T-cell (primary cell): ENCODE measurements around the gene CNTN5. TPM values are rescaled to one million over a fixed set of nuclear protein-coding genes. Genes with fewer than 3 reads are reported as not detected.

Experiments used
- ATAC-seq, 4 experiments: fragments of 200-7000 bp in 3 of 4; fragments of 150-1000 bp in 1 of 4; cut with Tn5 transposase; replicated peaks in 1 of 4; 1 replicate in 3 of 4; 2 replicates in 1 of 4; pipeline ENCODE4 v1.10.0; 2021; ENCODE audit warnings: moderate library complexity in 3 of 4, mild to moderate bottlenecking in 2 of 4, moderate number of reproducible peaks in 1 of 4
- CTCF ChIA-PET, 2 donors: fragments of 300-600 bp; sonication (Branson Sonifier 250); formaldehyde crosslinking; loops; one replicate each; lab custom pipeline; 2022; ENCODE audit warnings: antibody characterized with exemption in 2 of 2; lab: Charles Lee
- POLR2A ChIA-PET, 2 donors: fragments of 300-600 bp; sonication (Branson Sonifier 250); formaldehyde crosslinking; loops; one replicate each; lab custom pipeline; 2022; ENCODE audit warnings: antibody characterized with exemption in 2 of 2; lab: Charles Lee
- DNase-seq, 35 experiments: peaks; one replicate each; pipeline versions ENCODE4 v3.0.0 to v3.0.0-alpha.2; 2013 to 2023
- H3K27ac ChIP-seq: one replicate; pipeline ENCODE4 v1.5.1; 2013; ENCODE audit warnings: low read length
- H3K27me3 ChIP-seq, 2 experiments: replicated peaks in 1 of 2; 1 replicate in 1 of 2; 2 replicates in 1 of 2; pipeline versions ENCODE4 v1.6.1 to v1.7.0; 2013; ENCODE audit warnings: low read length in 1 of 2, mixed read lengths in 1 of 2; ENCODE audit not compliant: control insufficient read depth in 2 of 2, insufficient read depth in 2 of 2; ENCODE audit errors: extremely low read depth in 1 of 2
- H3K36me3 ChIP-seq, 2 donors: 1 replicate in 1 of 2; 2 replicates in 1 of 2; pipeline versions ENCODE4 v1.6.1 to v1.7.0; 2013; ENCODE audit warnings: low read length in 1 of 2; ENCODE audit not compliant: control insufficient read depth in 2 of 2, insufficient read depth in 1 of 2; ENCODE audit errors: extremely low read depth in 1 of 2
- H3K4me1 ChIP-seq, 2 experiments: 1 replicate in 1 of 2; 2 replicates in 1 of 2; pipeline versions ENCODE4 v1.6.1 to v1.7.0; 2013; ENCODE audit warnings: low read length in 2 of 2, mixed read lengths in 1 of 2; ENCODE audit not compliant: insufficient read depth in 2 of 2, control insufficient read depth in 1 of 2; ENCODE audit errors: extremely low read depth in 1 of 2
- H3K4me3 ChIP-seq, 2 donors: 1 replicate in 1 of 2; 2 replicates in 1 of 2; pipeline versions ENCODE4 v1.5.1 to v1.7.0; 2013; ENCODE audit warnings: mild to moderate bottlenecking in 2 of 2, low read length in 1 of 2, moderate library complexity in 1 of 2; ENCODE audit not compliant: control insufficient read depth in 1 of 2; ENCODE audit errors: extremely low read depth in 1 of 2
- H3K9me3 ChIP-seq: 2 replicates; pipeline ENCODE4 v1.7.0; 2013
- H3K27ac Mint-ChIP-seq, 2 donors: one replicate each; pipeline ENCODE4 v1.8.0; 2020 to 2021; ENCODE audit warnings: mild to moderate bottlenecking in 2 of 2, mixed read lengths in 2 of 2
- H3K27me3 Mint-ChIP-seq, 2 donors: one replicate each; pipeline ENCODE4 v1.8.0; 2021 to 2022; ENCODE audit warnings: mixed read lengths in 2 of 2
- H3K36me3 Mint-ChIP-seq: one replicate; pipeline ENCODE4 v1.8.0; 2021; ENCODE audit warnings: mixed read lengths
- H3K4me1 Mint-ChIP-seq, 3 donors: one replicate each; pipeline ENCODE4 v1.8.0; 2020 to 2022; ENCODE audit warnings: mixed read lengths in 3 of 3, mild to moderate bottlenecking in 1 of 3
- H3K4me3 Mint-ChIP-seq, 3 donors: one replicate each; pipeline ENCODE4 v1.8.0; 2020 to 2022; ENCODE audit warnings: mild to moderate bottlenecking in 3 of 3, mixed read lengths in 3 of 3, moderate library complexity in 3 of 3
- H3K9me3 Mint-ChIP-seq, 3 donors: one replicate each; pipeline ENCODE4 v1.8.0; 2020 to 2022; ENCODE audit warnings: mixed read lengths in 3 of 3
- WGBS: methylation state at CpG from one replicate; pipeline ENCODE4 v1.1.5; 2013; ENCODE audit warnings: missing lambda C conversion rate; ENCODE audit not compliant: insufficient coverage; 5-methylcytosine and 5-hydroxymethylcytosine counted together
- total RNA-seq, 35 experiments: library from RNA in 6 of 35; stranded (reverse) in 6 of 35; fragments of 120-200 nt in 1 of 35; gene quantifications; one replicate each; pipeline versions ENCODE4 v1.2.1 to v1.2.4 and lab custom pipeline; 2013 to 2026

The CNTN5 gene
- total RNA-seq, 5 donors from 2014 or later (not counting 1 experiment from before 2014, with no cell fraction given), result not detected

- Mint-ChIP-seq H3K36me3 (no peaks in the 10 kb centered on the region), H3K4me1 (no peaks in the 10 kb centered on the region), H3K27me3 (no peaks in the 10 kb centered on the region), H3K27ac (no peak overlapping the region), H3K9me3 (peaks cover 4 to 28% (median 12%) of the 10 kb centered on the region in 3 donors), H3K4me3 (no peak overlapping the region)
- H3K9me3 ChIP-seq, result no peaks in the 10 kb centered on the region
- ATAC-seq (no peak), DNase-seq (no peak)
- no peaks in the 10 kb centered on the region for H3K36me3 ChIP-seq
- no peaks in the 10 kb centered on the region for H3K4me1 ChIP-seq
- H3K27me3 ChIP-seq, result no peaks in the 10 kb centered on the region
- POLR2A ChIA-PET, result no interaction called here
- 65% methylated on average over 5 of the region's 5 CpGs for WGBS
- CTCF ChIA-PET, result interaction anchor here in 1 of 2 donors (0.6 kb wide), 1 partner anchor 21 kb away, joined by 4 read pairs; no protein-coding TSS in a partner anchor
- no peak overlapping the region for H3K27ac ChIP-seq
- no peak overlapping the region for H3K4me3 ChIP-seq
These were observed 133.5 kb downstream of the CNTN5 start for GRCh38 chr11:99154277-99154676.

DNA sequence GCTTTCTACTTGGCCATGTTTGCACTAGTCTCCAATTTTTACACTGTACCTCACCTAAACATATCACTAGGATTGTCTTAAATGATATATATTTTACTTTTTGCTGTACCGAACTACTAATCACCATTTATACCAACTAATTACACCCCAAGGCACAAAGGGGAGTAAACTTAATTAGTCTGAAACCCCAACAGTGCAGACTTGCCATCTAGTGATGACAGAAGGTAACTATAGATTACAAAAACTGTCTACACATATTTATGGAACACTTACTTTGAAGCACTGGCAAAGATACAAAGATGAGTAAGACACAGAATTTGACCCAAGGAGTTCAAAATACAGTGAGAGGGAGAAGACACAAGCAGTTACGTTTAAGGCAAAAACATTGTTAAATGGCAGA lies 139.7 kb downstream of the CNTN5 start:
- Mint-ChIP-seq H3K4me3 (no peak overlapping the region), H3K4me1 (no peaks in the 10 kb centered on the region), H3K27me3 (no peaks in the 10 kb centered on the region), H3K27ac (no peak overlapping the region), H3K36me3 (no peaks in the 10 kb centered on the region), H3K9me3 (peaks cover 0 to 5% (median 4%) of the 10 kb centered on the region in 3 donors)
- DNase-seq (no peak), ATAC-seq (no peak)
- no CpG with 5 or more reads among the region's 2 CpGs for WGBS
- Histone ChIP-seq H3K4me3 (no peak overlapping the region), H3K36me3 (no peaks in the 10 kb centered on the region), H3K9me3 (no peaks in the 10 kb centered on the region), H3K4me1 (no peaks in the 10 kb centered on the region), H3K27ac (no peak overlapping the region), H3K27me3 (no peaks in the 10 kb centered on the region)
- CTCF ChIA-PET, result no interaction called here
- POLR2A ChIA-PET, result no interaction called here

- Mint-ChIP-seq H3K27ac (no peak overlapping the region), H3K4me3 (no peak overlapping the region), H3K9me3 (peaks cover 0 to 5% (median 4%) of the 10 kb centered on the region in 3 donors), H3K4me1 (no peaks in the 10 kb centered on the region), H3K36me3 (no peaks in the 10 kb centered on the region), H3K27me3 (no peaks in the 10 kb centered on the region)
- DNase-seq (no peak), ATAC-seq (no peak)
- no peaks in the 10 kb centered on the region for H3K4me1 ChIP-seq
- H3K4me3 ChIP-seq, result no peak overlapping the region
- H3K27ac ChIP-seq, result no peak overlapping the region
- H3K36me3 ChIP-seq, result no peaks in the 10 kb centered on the region
- ChIA-PET CTCF (no interaction called here), POLR2A (no interaction called here)
- WGBS, result 100% methylated on average over 1 of the region's 5 CpGs
- H3K9me3 ChIP-seq, result no peaks in the 10 kb centered on the region
- no peaks in the 10 kb centered on the region for H3K27me3 ChIP-seq
These were observed 142.1 kb downstream of the CNTN5 start for GRCh38 chr11:99162819-99163218.

DNA sequence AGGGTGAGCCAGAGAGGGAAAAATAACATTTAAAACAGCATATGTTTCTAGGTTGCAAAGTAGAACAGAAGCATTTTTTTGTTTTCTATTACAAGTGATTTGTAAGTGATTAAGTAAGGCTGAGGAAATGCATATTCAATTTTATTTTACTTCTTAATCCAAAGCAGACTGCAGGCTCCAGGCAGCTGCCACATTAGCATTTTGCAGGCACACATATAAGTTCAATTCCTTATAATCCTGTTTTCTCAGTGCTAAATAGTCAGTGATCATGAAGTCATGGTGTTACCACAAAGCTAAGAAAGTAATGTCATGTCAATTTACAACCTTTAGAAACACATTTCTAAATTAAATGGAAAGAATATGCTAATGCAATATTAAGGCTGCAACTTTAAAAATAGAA lies 149.8 kb downstream of the CNTN5 start:
- no peaks in the 10 kb centered on the region for H3K36me3 Mint-ChIP-seq
- H3K4me1 Mint-ChIP-seq, result no peaks in the 10 kb centered on the region
- ChIA-PET POLR2A (no interaction called here), CTCF (no interaction called here)
- no peak overlapping the region for H3K27ac ChIP-seq
- H3K27me3 ChIP-seq, result no peaks in the 10 kb centered on the region
- H3K4me3 ChIP-seq, result no peak overlapping the region
- no peaks in the 10 kb centered on the region for H3K9me3 ChIP-seq
- no peaks in the 10 kb centered on the region for H3K27me3 Mint-ChIP-seq
- peaks cover 5 to 15% (median 12%) of the 10 kb centered on the region in 3 donors for H3K9me3 Mint-ChIP-seq
- no peak overlapping the region for H3K4me3 Mint-ChIP-seq
- H3K27ac Mint-ChIP-seq, result no peak overlapping the region
- H3K36me3 ChIP-seq, result no peaks in the 10 kb centered on the region
- no peaks in the 10 kb centered on the region for H3K4me1 ChIP-seq
- no peak for DNase-seq
- no peak for ATAC-seq

GRCh38 chr11:99171330-99171729 lies 150.6 kb downstream of the CNTN5 start:
- Mint-ChIP-seq H3K4me3 (no peak overlapping the region), H3K9me3 (peaks cover 5 to 20% (median 12%) of the 10 kb centered on the region in 3 donors), H3K36me3 (no peaks in the 10 kb centered on the region), H3K27ac (no peak overlapping the region), H3K27me3 (no peaks in the 10 kb centered on the region), H3K4me1 (no peaks in the 10 kb centered on the region)
- no peaks in the 10 kb centered on the region for H3K4me1 ChIP-seq
- CTCF ChIA-PET, result no interaction called here
- no peak overlapping the region for H3K4me3 ChIP-seq
- no peaks in the 10 kb centered on the region for H3K9me3 ChIP-seq
- WGBS, result no CpG with 5 or more reads among the region's 5 CpGs
- POLR2A ChIA-PET, result no interaction called here
- ATAC-seq (no peak), DNase-seq (no peak)
- no peak overlapping the region for H3K27ac ChIP-seq
- no peaks in the 10 kb centered on the region for H3K36me3 ChIP-seq
- no peaks in the 10 kb centered on the region for H3K27me3 ChIP-seq

DNA sequence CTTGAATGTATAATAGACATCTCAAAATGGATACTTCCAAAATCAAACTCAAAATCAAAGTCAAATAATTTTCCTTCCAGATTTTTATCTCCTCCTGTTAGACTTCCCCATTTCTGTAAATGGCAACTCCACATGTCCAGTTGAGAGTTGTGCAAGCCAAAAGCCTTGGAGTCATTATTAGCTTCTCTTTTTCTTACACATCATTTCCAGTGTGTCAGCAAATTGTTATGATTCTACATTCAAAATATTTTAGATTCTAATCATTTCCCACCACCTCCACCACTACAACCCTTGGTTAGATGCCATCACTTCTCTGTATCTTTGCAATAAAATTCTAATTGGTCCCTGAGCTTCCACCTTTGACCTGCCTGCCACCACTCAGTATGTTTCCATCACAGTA lies 155.7 kb downstream of the CNTN5 start:
- H3K36me3 Mint-ChIP-seq, result no peaks in the 10 kb centered on the region
- no peak overlapping the region for H3K27ac Mint-ChIP-seq
- Histone ChIP-seq H3K27me3 (no peaks in the 10 kb centered on the region), H3K36me3 (no peaks in the 10 kb centered on the region), H3K27ac (no peak overlapping the region), H3K4me1 (no peaks in the 10 kb centered on the region), H3K9me3 (no peaks in the 10 kb centered on the region), H3K4me3 (no peak overlapping the region)
- no peak for DNase-seq
- no peak overlapping the region for H3K4me3 Mint-ChIP-seq
- POLR2A ChIA-PET, result no interaction called here
- CTCF ChIA-PET, result no interaction called here
- no peak for ATAC-seq
- no peaks in the 10 kb centered on the region for H3K4me1 Mint-ChIP-seq
- peaks cover 23 to 32% (median 25%) of the 10 kb centered on the region in 3 donors for H3K9me3 Mint-ChIP-seq
- no peaks in the 10 kb centered on the region for H3K27me3 Mint-ChIP-seq

GRCh38 chr11:99177446-99177845 lies 156.7 kb downstream of the CNTN5 start:
- ChIA-PET CTCF (no interaction called here), POLR2A (interaction anchor here in 1 of 2 donors (0.5 kb wide), 1 partner anchor 10 kb away, joined by 3 read pairs; no protein-coding TSS in a partner anchor)
- H3K9me3 ChIP-seq, result no peaks in the 10 kb centered on the region
- H3K4me3 ChIP-seq, result no peak overlapping the region
- Mint-ChIP-seq H3K9me3 (peaks cover 23 to 35% (median 25%) of the 10 kb centered on the region in 3 donors), H3K36me3 (no peaks in the 10 kb centered on the region), H3K4me1 (no peaks in the 10 kb centered on the region), H3K27ac (no peak overlapping the region), H3K4me3 (no peak overlapping the region), H3K27me3 (no peaks in the 10 kb centered on the region)
- DNase-seq (no peak), ATAC-seq (no peak)
- no peak overlapping the region for H3K27ac ChIP-seq
- no peaks in the 10 kb centered on the region for H3K27me3 ChIP-seq
- H3K36me3 ChIP-seq, result no peaks in the 10 kb centered on the region
- WGBS, result 71% methylated on average over 2 of the region's 2 CpGs
- no peaks in the 10 kb centered on the region for H3K4me1 ChIP-seq
